SU-DHL-6 (cell line): ENCODE results near the gene EFCAB13.

Source experiments
- CTCF ChIP-seq: fragments of 200-600 bp; sonication (generic); IDR thresholded peaks from one replicate; pipeline ENCODE4 v1.5.1; 2017; ENCODE audit warnings: antibody characterized with exemption, mild to moderate bottlenecking, low read length, moderate library complexity; ENCODE audit not compliant: insufficient read depth, poor library complexity, severe bottlenecking
- EZH2phosphoT487 ChIP-seq: fragments of 200-600 bp; sonication (generic), shearing (Covaris generic); conservative IDR thresholded peaks from 2 replicates; pipeline ENCODE4 v1.6.1; 2018; ENCODE audit warnings: mild to moderate bottlenecking, antibody characterized with exemption, low read length, moderate library complexity, mixed read lengths

DNA sequence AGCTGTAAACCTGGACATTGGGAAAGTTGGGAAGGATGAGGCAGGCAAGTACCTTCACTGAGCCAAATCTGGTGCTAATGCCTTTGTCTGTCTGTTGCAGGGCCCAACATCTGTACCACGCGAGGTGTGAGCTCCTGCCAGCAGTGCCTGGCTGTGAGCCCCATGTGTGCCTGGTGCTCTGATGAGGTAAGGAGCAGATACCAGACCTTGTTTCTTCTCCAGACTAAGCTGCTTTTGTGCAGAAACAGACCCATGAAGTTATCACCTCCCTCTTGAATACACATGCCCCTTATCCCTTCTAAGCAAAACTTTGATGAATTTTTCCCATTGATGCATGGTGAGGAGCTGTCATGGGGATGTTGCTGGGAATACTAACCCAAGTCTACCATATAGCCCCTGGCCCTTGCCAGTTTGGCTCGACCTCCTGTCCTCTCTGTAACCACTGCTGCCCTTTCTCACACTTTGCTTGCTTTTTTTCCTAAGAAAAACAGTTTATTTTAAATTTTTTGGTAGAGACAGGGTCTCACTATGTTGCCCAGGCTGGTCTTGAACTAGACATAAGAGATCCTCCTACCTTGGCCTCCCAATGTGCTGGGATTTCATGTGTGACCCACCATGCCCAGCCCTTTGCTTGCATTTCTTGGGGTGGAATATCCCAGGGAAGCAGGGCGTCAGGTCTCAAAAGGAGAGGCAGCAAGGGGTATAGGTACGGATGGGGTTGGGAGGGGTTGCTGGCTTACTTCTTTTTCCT is 49.3 kb upstream of the EFCAB13 start:
- no peak for TF ChIP-seq CTCF
- no peak for TF ChIP-seq EZH2phosphoT487
